HG03097 (cell line): ENCODE results near the gene SMIM32.

Source experiments
- ATAC-seq: cut with Tn5 transposase; IDR thresholded peaks from one replicate; pipeline ENCODE4 v1.9.1; 2021; ENCODE audit not compliant: unreplicated experiment, low FRiP score

Gene SMIM32

DNA sequence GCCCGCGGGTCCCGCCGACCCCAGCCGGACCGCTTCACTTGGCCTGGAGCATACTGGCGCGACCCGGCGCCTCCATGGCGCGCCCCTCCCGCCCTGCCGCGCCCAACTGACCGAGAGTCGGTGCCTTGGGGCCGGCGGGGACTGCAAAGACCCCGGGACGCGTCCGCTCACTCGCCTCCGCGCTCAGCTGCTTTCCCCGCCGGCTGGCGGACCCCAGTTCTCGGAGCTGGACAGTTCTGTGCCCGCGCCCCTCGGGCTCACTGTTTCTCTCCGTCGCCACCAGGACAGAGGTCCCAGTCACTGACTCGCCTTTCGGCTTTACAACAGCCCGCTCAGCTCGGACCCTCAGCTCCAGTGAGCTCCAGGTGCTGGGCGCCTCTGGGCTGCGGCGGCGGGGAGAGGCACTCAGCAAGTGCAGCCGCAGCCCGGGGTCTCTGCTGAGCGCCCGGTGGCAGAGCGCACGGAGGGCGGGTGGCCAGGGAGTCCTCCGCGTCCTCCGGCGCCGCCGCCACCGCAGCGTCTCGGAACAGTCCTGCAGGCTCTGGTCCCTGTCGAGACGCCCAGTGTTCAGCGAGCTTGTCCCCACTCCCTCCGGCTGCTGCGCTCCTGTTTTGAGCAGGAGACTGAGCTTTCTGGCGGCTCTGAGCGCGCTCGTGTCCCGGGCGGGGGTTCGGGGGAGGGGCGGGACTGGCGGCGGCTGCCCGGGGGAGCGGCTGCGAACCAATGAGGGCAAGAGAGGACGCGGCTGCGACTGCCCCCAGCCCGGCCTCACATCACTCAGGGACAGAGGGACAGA is at the start of gene SMIM32:
TSS of gene SMIM32 (minus strand) at position 637 of the 796 bp plus-strand sequence. CDS start 638 bp downstream, outside the sequence.
- ATAC-seq = no peak

DNA sequence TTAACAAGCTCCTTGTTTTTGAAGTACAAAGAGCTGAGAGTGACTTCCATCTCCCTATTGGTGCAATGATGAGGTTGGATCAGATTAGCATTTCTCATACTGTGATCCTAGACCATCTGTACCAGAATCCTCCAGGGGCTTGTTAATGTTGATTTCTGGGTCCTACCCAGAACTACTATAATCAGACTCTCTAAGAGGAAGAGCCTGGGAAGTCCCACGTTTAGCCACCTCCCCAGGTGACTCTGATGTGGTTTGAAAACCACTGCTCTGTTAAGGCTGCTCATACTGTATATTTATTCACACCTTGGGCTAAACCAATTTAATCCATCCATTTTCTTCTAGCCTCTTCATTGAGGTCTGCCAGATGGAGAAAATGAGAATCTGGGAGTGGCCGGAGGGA is 49.6 kb upstream of the SMIM32 start:
- no peak for ATAC-seq

DNA sequence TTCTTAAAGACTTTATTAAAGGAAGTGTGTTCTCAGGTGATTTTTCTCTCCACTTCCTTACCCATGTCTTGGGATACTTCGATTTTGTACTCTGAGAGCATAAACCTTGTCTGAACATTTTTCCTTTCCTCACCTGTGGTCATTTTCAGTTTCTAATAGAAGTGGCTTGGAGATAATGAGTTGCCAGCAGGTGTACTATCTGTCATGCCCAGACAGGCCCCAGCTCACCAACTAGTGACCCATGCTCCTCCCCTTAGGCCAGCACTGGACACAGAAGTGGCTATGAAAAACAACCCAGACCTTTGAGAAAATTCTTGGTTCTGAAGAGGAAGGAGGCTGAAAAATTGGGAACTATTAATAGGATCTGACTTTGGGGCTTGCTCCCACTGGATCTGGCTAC is 49.2 kb upstream of the SMIM32 start:
- no peak for ATAC-seq

DNA sequence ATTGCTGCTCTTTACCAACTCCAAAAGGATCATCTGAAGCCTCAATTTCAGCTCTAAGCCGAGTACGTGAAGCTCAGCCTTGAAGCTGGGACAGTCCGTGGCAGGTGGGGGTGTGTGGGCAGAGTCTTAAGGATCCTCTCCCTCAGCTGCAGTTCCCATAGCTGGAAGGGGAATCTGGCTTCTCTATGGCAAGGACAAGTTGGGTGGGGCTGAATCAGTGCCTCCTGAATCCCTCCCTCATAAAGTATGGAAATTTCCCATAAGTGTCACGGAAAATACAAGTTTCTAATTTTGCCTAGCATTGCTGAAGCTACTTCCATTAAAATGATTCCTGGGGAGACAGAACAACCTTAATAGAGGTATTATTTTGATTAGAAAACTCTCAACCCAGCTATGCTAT is 47.9 kb upstream of the SMIM32 start:
- ATAC-seq = no peak

DNA sequence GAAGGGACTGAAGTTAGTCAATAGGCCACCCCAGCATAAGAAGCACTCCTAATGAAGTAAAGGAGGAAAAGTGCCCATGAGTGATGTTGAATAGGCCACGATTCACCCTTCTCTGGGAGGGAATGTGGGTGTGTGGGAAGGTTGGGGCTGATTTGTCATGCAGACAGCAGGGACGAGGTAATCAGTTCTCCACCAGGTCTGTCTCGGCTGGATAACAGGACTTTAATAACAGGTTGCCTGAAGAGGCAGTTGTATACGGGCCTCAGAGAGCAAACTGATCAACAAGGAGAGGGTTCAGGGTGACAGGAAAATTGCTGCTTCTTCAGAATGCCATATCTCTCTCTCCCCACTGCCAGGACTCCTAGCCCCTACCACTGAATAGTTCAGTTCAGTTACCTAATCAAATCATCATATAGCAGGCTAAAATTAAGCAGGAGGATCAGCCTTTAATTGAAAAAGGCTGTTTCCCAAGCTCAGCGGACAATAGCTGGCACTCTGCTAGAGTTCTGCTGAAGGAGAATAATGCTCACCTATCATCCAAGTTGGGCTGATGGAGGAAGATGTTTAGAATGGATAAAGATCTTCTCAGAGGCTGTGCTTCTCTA is 43.6 kb upstream of the SMIM32 start:
- no peak for ATAC-seq

DNA sequence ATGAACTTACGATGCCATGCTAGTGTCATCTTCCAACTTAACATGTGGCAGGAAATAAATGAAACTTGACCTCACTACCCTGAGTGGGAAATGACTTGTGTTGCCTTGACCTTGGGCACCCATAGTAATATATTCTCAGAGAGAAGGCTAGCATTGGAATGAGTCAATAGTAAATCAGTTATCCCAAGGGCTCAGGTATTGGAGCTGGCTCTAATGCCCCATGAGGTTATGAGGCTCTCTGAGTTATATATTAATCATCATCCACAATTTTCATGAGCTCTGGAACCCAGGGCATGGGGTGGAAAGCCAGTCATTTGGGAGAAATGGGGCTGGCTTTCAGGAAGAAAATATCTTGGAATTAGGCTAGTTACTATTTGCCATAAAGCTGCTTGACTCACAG is 42.4 kb upstream of the SMIM32 start:
- ATAC-seq = no peak

DNA sequence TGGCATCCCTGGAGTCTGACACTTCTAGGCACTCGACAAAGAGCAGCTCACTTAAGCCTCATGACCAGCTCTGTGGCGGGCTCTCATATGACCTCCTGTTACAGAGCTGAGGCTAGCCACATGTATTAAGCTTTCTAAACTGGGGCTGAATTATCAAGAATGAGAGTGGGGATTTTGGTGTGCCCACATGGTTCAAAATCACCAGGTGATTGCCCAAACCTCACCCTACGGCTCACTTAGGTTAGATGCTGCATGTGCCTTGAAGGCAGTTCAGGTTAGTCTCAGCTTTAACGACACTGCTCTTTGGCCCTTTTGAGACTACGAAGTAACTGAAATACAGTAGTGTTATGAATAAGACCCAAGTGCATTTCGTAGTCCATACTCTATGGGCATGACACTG is 39.4 kb upstream of the SMIM32 start:
- ATAC-seq = no peak

DNA sequence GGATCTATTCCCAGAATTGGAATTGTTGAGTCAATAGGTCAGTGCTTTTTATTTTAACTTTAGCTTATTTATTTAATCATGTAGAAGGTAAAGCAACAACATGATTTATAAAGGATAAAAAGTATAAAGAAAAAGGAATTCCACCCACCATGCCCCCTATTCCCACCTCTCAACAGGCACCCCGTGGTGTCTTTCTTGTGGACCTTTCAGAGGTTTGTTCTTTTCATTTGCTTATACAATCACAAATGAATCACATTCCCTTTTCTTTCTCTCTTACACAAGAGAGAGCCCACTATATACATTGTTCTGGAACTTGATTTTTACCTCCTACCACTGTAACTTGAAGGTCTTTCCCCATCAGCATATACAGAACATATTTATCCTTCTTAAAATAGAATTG is 37.2 kb upstream of the SMIM32 start:
- no peak for ATAC-seq

DNA sequence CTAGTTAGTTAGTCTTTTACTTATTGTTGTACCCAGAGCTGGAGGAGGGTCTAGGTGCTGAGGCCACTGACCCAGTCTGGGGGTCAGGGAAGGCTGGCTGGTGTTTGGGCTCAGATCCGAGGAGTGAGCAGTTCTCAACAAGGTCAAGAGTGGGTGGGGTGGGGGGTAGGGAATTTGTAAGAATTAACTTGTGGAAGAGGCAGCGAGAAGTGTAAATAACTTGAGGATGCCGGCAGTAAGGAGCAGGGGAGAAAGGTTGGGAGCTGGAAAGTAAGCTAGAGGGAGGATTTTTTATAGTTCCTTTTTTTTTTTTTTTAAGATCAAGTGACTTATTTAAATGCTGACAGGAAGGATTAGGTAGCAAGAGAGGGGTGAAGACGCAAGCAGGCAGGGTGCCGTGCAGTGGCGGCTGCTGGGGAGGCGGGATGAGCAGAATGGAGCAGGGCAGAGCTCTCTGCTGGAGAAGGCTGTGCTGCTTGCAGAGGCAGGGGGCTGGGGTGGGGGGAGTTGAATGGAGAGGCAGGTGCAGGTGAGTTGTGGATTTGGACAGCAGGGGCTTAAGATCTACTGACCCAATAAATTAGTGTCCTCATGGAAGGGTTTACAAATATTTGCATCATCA is 35.3 kb upstream of the SMIM32 start:
- no peak for ATAC-seq

DNA sequence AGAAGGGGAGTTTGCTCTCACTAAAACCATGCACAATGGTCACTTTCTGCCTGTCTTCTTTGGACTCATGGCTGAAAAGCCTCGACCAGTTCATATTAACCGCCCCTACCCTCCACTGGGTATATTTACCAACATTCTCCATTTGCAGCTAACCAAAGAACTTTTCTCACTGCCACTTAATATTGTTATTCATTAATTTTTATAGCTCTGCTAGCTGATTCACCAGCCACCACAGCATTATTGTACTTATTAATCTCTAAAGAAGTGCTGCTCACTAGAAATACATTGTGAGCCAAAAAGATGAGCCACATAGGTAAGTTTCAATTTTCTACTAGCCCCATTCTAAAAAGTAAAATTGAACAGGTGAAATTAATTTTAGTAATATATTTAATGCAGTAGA is 33.4 kb upstream of the SMIM32 start:
- no peak for ATAC-seq

DNA sequence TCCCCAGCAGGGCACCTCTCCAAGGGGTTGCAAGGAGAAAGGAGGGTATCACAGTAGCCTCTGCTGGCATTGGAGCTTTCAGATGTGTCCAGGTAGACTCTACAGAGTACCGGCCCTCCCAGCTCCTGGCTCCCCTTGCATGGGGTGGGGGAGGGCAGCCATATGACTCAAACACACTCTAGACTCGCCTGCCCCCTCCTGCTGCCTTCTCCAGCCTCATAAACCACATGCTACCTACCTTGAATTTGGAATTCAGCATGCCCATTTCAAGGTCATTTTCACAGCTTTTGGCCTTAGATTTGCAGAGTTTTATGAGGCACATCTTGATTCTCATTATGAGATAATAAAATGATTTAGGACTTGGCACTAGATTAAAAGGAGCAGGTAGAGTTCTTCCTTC is 32.8 kb upstream of the SMIM32 start:
- no peak for ATAC-seq

DNA sequence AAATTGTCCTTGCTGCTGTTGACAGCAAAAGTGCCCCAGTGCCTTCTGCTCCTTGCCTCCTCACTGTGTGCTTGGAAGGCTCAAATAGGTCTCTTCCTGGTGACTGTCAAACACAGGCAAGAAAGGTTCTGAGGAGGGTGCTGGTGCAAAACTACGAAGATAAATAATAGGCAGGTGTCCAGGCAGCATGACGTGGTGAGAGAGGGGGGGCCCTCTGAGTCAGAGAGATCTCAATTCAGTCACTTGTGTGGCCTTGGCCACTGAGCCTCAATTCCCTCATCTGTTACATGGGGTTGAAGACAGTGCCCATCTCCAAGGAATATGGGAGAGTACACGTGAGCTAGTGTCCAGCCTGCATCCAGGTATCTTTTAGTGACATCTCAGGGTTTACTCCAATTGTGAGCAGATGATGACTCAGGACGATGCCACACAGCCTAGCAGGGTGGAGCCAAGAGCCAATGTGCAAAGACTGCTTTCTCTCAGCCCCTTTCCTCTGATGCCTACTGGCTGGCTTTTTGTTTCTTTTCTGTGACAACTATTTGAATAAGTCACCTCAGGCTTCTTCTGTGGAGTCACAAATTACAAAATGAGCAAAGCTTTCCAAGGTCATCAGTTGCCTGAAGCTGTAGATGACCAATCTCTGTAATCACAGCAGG is 29.7 kb upstream of the SMIM32 start:
- no peak for ATAC-seq

DNA sequence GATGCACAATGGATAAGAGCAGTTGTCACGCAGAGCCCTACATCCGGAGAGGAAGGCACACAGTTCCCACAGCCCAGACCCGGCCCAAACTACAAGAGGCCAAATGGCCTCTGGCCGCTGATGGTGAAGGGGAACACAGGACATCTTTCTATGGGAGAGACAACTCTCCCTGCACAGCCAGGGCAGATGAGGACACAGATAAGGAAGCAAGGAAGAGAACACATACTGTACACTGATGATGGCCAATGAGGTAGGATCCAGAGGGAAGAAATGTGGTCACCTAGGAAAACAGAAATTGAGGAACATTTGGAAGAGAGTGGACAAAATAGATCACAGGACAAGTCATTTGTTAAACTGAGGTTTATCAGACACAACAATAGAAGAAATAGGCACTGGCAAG is 28.4 kb upstream of the SMIM32 start:
- ATAC-seq = no peak

DNA sequence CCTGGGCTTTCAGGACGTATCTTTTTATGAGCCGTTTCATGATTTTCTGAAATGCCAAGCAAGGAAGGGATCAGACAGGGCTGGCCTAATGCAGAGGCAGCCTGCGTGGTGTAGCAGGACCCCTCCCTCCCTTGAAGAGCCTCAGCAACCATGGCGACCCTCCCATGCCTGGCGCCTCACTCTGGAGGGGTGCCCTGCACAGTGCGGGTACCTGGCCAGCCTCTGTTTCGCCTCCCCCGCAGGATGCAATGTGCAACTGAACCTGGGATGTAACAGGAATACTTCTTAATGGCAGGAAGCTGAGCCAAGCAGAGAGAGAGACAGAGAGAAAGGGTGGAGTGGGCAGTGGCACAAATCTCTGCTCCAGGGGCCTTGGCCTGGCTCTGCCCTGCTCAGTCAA is 23.3 kb upstream of the SMIM32 start:
- ATAC-seq = no peak

DNA sequence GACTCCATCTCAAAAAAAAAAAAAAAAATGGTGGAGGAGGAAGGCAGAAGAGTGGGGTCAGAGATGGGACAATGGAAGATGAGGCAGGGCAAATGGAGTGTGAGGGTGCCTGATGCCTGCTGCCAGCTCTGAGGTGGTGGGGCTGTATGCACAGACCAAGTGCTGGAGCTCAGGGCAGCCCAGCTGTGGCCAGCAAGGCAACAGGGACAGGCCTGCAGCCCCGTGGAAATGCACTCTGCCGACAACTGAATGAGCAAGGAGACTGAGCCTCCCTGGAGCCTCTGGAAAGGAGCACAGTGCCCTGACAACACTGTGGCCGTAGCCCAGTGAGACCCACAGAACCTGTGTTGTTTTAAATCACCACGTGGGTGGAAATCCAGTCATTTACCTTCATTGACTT is 22.9 kb upstream of the SMIM32 start:
- ATAC-seq = no peak

DNA sequence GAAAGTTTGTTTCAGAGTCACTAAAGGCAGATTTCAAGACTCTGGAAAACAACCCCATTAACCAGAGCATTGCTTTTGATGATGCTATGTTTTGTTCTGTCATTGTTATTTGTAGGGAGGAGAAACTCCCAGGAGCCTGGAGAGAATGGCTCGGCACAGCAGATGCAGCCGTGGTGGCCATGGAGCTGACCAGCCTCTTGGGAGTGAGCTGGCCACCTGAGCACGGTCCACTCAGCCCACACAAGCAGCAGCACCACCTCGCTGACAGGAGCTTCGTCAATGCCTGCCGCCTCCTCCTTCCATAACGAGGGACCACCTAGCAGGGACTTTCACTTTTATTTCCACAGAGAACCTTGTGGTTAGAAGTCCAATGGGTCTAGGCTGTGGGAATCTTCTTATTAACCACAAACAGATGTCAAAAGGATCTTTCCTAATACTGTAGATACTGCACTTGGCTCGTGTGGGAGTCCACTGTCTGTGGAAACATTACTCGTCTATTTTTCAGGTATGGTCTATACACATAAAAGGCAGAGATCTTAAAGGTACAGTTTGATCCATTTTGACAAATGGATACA is 21.0 kb upstream of the SMIM32 start:
- ATAC-seq = no peak

DNA sequence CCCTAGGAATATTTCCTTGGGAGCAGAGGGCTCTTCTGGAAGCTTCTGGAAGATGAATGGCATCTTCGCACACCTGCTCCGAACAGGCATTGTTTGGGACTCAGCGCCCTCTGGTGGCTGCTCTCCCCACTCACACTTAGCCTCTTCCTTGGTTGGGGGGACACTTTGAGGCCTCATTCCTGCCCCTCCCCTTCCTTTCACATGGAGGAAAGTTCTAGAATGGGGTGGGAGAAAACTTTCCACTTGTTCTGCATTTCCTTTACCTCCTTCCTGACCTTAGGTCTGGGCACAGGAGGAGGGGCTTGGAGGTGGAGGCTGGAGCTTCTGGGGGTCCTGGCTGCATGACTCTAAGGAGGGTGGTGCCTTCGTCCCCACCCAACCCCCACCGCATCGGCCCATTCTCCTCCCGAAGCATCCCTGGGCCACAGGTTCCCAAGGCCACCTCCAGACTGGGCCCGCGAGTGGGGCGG is 19.3 kb upstream of the SMIM32 start:
- no peak for ATAC-seq

DNA sequence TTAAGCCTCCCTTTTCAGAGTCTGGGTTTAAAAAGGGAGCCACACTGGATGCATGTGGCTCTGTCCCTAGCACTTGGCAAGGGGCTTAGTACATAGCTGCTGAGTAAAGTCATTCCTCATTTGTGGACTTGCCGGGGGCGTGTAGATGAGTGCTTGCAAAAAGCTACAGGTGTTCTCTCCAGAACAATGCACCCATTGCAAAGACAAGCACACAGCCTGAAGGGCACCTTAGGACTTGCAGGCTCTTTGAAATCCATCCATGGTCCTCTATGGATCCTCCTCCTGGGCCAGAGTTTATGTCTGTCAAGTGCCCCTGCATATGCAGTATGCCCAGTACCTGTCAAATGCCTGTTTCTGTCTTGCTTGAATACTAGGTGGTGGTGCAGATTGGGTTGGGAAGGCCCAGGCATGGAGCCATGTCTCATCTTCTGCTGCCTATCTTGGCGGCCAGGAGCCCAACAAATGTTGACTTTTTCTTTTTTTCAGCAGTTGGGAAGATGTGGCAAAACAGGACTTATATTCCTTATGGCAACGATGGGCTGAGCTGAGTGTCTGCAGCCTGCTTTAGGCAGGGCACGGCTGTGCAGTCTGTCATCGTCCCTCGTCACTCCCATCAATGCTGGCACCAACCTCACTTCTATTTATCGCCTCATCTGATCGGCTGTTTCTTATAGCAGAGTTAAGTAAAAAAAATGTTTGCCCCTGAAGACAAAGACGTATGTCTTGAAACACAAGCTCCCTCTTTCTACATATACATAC is 18.5 kb upstream of the SMIM32 start:
- ATAC-seq = no peak

DNA sequence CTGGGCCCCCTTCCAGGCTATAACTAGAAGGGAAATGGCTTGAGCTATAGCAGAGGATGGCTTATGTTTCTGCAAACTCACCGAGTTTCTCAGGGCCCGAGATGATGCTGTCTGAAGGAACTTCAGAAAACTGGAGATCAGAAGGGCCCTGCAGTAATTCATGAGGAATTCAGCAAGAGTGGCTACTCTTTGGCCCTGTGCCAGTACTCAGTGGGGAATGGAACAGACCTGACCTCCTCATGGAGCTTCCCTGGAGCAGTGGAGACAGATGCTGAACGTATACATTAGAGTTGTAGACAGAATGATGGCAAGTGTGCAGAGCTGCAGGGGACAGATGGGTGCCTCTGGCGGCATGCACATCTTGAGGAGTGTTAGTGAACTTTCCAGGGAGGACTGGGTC is 17.3 kb upstream of the SMIM32 start:
- no peak for ATAC-seq

DNA sequence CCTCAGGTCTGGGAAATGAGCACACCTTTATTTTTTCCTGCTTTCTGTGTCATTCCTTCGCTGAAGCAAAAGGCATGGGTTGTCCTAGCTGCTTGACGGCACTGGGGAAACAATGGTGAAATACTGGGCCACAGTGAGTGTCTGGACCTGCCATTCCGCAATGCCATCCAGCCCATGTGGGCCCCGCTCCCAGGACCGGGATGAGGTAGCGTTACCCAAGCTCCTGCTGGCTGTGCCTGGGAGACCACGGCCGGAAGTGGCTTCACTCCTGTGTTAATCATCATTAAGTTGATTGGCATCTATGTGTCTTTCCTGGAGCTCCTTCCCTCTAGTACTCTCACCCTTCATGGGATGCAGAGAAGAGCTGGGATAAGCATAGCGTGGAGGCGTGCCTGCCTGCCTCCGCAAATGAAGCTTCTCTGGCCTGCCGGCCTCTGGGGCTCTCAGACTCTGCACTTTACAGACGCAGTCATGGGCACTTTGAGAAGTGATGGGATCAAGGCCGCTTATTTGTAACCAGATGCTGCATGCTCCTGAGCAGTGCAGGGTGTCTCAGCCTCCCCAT is 16.5 kb upstream of the SMIM32 start:
- ATAC-seq = no peak
